Neural cell (in vitro differentiated cells): ENCODE results near the gene BRINP1. TPM values are rescaled to one million over a fixed set of nuclear protein-coding genes. Genes with fewer than 3 reads are reported as not detected.

Experiments
- H2AFZ ChIP-seq: fragments of 200-600, 300-800 bp; sonication (generic), shearing (Covaris generic); 2 replicates; pipeline ENCODE4 v1.6.0; 2014; ENCODE audit warnings: low read depth, mild to moderate bottlenecking, antibody characterized with exemption, low read length, moderate library complexity
- H3F3A ChIP-seq: fragments of 200-600 bp; shearing (Covaris generic); 2 replicates; pipeline ENCODE4 v1.6.1; 2016; ENCODE audit warnings: mild to moderate bottlenecking, moderate library complexity, mixed read lengths, antibody characterized with exemption, low read length; ENCODE audit not compliant: insufficient read depth, poor library complexity, severe bottlenecking
- H3K27ac ChIP-seq: fragments of 200-600, 300-800 bp; sonication (generic), shearing (Covaris generic); 2 replicates; pipeline ENCODE4 v1.5.1; 2014; ENCODE audit warnings: mild to moderate bottlenecking, low read length, moderate library complexity
- H3K27me3 ChIP-seq: fragments of 300-800, 200-600 bp; sonication (generic), shearing (Covaris generic); 2 replicates; pipeline ENCODE4 v1.6.0; 2014; ENCODE audit warnings: mild to moderate bottlenecking, low read depth, low read length, moderate library complexity; ENCODE audit not compliant: insufficient read depth
- H3K36me3 ChIP-seq: fragments of 300-800, 200-600 bp; sonication (generic), shearing (Covaris generic); 2 replicates; pipeline ENCODE4 v1.5.1; 2014; ENCODE audit warnings: mild to moderate bottlenecking, antibody characterized with exemption, low read length, moderate library complexity; ENCODE audit not compliant: insufficient read depth
- H3K4me2 ChIP-seq: fragments of 300-800, 200-600 bp; sonication (generic), shearing (Covaris generic); 2 replicates; pipeline ENCODE4 v1.6.0; 2014; ENCODE audit warnings: mild to moderate bottlenecking, low read length
- H3K4me3 ChIP-seq: fragments of 300-800, 200-600 bp; sonication (generic), shearing (Covaris generic); 2 replicates; pipeline ENCODE4 v1.5.1; 2014; ENCODE audit warnings: mild to moderate bottlenecking, low read length, moderate library complexity
- H3K79me2 ChIP-seq: fragments of 200-600 bp; shearing (Covaris generic); replicated peaks from 2 replicates; pipeline ENCODE4 v1.6.0; 2014; ENCODE audit warnings: mild to moderate bottlenecking, low read length, moderate library complexity; ENCODE audit not compliant: insufficient read depth
- H3K9ac ChIP-seq: fragments of 300-800, 200-600 bp; sonication (generic), shearing (Covaris generic); 2 replicates; pipeline ENCODE4 v1.6.1; 2016; ENCODE audit warnings: mild to moderate bottlenecking, low read length, mixed read lengths
- H3K9me2 ChIP-seq: fragments of 200-600 bp; shearing (Covaris generic); 2 replicates; pipeline ENCODE4 v1.6.1; 2016; ENCODE audit warnings: mild to moderate bottlenecking, low read length, mixed read lengths; ENCODE audit not compliant: insufficient read depth
- H3K9me3 ChIP-seq: fragments of 200-600, 300-800 bp; sonication (generic), shearing (Covaris generic); 2 replicates; pipeline ENCODE4 v1.6.1; 2016; ENCODE audit warnings: mild to moderate bottlenecking, mixed run types, low read length, moderate library complexity, mixed read lengths
- H4K20me1 ChIP-seq: fragments of 200-600 bp; shearing (Covaris generic); 2 replicates; pipeline ENCODE4 v1.6.1; 2016; ENCODE audit warnings: mild to moderate bottlenecking, mixed run types; ENCODE audit not compliant: insufficient read depth
- EP300 ChIP-seq: fragments of 450-650 bp; conservative IDR thresholded peaks from 2 replicates; pipeline ENCODE4 v1.6.1; 2014; ENCODE audit warnings: antibody characterized with exemption, mild to moderate bottlenecking, moderate library complexity; ENCODE audit not compliant: poor library complexity, severe bottlenecking
- EZH2 ChIP-seq: fragments of 200-600, 300-800 bp; shearing (Covaris generic), sonication (generic); IDR thresholded peaks from 2 replicates; pipeline ENCODE4 v1.6.1; 2014; ENCODE audit warnings: antibody characterized with exemption, low read length, borderline replicate concordance, mild to moderate bottlenecking; ENCODE audit not compliant: insufficient read depth, poor library complexity, severe bottlenecking
- MXI1 ChIP-seq: fragments of 450-650 bp; conservative IDR thresholded peaks from 2 replicates; pipeline ENCODE4 v1.6.1; 2014; ENCODE audit warnings: antibody characterized with exemption, mild to moderate bottlenecking; ENCODE audit not compliant: poor library complexity, severe bottlenecking
- POLR2AphosphoS5 ChIP-seq: IDR thresholded peaks from 2 replicates; pipeline ENCODE4 v1.6.1; 2012
- RAD21 ChIP-seq: fragments of 450-650 bp; conservative IDR thresholded peaks from 2 replicates; pipeline ENCODE4 v1.6.1; 2014; ENCODE audit warnings: antibody characterized with exemption, mild to moderate bottlenecking, moderate library complexity
- SMC3 ChIP-seq: fragments of 450-650 bp; conservative IDR thresholded peaks from 2 replicates; pipeline ENCODE4 v1.6.1; 2014; ENCODE audit warnings: antibody characterized with exemption, mild to moderate bottlenecking, moderate library complexity; ENCODE audit not compliant: poor library complexity
- TAF1 ChIP-seq: IDR thresholded peaks from 2 replicates; pipeline ENCODE4 v1.6.1; 2012; ENCODE audit warnings: low read depth
- polyA plus RNA-seq: library from polyadenylated mRNA; depleted of rRNA; stranded (reverse); fragments of >200 nt; gene quantifications from 2 replicates; pipeline ENCODE4 v1.2.3, GENCODE V29; 2014
- TF ChIP-seq, protein P1 (sequence below): fragments of 450-650 bp; IDR thresholded peaks from 2 replicates; pipeline ENCODE4 v1.5.1; 2014; ENCODE audit warnings: antibody characterized with exemption, mild to moderate bottlenecking, moderate library complexity; ENCODE audit not compliant: poor library complexity, severe bottlenecking
- TF ChIP-seq, protein P2 (sequence below): IDR thresholded peaks from 2 replicates; pipeline ENCODE4 v1.6.1; 2012; ENCODE audit warnings: borderline replicate concordance

Gene BRINP1
- polyA plus RNA-seq, 1 donor from 2014 or later, result 15.6 TPM

DNA sequence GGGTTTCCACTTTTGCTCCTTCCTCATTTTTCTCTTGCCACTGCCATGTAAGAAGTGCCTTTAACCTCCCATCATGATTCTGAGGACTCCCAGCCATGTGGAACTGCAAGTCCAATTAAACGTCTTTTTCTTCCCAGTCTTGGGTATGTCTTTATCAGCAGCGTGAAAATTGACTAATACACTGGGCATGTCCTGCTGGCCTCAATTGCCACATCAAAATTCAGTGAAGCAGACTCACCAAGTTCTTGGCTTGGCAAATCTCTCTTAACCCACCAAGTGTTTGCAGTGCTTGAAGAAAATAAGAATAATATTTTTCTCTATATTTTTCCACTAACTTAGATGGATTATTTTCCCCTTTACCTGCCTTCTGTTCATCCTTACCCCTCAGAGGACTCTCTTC, 212.0 kb downstream of the BRINP1 start:
- no peak for TF ChIP-seq MXI1
- TF ChIP-seq, protein P1, sequence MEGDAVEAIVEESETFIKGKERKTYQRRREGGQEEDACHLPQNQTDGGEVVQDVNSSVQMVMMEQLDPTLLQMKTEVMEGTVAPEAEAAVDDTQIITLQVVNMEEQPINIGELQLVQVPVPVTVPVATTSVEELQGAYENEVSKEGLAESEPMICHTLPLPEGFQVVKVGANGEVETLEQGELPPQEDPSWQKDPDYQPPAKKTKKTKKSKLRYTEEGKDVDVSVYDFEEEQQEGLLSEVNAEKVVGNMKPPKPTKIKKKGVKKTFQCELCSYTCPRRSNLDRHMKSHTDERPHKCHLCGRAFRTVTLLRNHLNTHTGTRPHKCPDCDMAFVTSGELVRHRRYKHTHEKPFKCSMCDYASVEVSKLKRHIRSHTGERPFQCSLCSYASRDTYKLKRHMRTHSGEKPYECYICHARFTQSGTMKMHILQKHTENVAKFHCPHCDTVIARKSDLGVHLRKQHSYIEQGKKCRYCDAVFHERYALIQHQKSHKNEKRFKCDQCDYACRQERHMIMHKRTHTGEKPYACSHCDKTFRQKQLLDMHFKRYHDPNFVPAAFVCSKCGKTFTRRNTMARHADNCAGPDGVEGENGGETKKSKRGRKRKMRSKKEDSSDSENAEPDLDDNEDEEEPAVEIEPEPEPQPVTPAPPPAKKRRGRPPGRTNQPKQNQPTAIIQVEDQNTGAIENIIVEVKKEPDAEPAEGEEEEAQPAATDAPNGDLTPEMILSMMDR, result no peak
- TF ChIP-seq EP300, result no peak
- TF ChIP-seq, protein P2, sequence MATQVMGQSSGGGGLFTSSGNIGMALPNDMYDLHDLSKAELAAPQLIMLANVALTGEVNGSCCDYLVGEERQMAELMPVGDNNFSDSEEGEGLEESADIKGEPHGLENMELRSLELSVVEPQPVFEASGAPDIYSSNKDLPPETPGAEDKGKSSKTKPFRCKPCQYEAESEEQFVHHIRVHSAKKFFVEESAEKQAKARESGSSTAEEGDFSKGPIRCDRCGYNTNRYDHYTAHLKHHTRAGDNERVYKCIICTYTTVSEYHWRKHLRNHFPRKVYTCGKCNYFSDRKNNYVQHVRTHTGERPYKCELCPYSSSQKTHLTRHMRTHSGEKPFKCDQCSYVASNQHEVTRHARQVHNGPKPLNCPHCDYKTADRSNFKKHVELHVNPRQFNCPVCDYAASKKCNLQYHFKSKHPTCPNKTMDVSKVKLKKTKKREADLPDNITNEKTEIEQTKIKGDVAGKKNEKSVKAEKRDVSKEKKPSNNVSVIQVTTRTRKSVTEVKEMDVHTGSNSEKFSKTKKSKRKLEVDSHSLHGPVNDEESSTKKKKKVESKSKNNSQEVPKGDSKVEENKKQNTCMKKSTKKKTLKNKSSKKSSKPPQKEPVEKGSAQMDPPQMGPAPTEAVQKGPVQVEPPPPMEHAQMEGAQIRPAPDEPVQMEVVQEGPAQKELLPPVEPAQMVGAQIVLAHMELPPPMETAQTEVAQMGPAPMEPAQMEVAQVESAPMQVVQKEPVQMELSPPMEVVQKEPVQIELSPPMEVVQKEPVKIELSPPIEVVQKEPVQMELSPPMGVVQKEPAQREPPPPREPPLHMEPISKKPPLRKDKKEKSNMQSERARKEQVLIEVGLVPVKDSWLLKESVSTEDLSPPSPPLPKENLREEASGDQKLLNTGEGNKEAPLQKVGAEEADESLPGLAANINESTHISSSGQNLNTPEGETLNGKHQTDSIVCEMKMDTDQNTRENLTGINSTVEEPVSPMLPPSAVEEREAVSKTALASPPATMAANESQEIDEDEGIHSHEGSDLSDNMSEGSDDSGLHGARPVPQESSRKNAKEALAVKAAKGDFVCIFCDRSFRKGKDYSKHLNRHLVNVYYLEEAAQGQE, result no peak
- no peak for TF ChIP-seq POLR2AphosphoS5
- TF ChIP-seq EZH2, result no peak
- no peak for TF ChIP-seq SMC3
- no peak for TF ChIP-seq RAD21
- no peak for TF ChIP-seq TAF1
- Histone ChIP-seq H3K79me2 (no peaks in the 10 kb centered on the region), H4K20me1 (no peaks in the 10 kb centered on the region), H3K4me3 (no peak overlapping the region), H3K4me2 (no peak overlapping the region), H3K27ac (no peak overlapping the region), H3K9me2 (no peaks in the 10 kb centered on the region), H3F3A (no peaks in the 10 kb centered on the region), H3K27me3 (no peaks in the 10 kb centered on the region), H2AFZ (no peak overlapping the region), H3K36me3 (no peaks in the 10 kb centered on the region), H3K9ac (no peak overlapping the region), H3K9me3 (no peaks in the 10 kb centered on the region)

DNA sequence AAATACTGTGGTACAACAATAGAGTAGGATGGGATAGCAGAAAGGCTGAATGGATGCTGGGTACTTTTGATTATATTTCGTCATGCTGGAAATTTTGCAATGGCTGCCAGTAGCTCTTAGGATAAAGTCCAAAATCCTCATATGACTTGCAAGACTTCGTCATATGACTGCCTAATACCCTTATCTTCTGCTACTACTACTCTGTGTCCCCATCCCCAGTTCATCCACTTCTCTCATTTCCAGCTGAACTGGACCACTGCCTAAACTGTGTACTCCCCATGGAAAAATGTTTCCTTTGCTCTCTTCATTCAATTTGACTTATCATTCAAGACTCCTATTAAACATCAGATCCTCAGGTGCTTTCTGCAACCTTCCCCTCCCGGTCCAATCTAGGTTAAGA, 212.9 kb downstream of the BRINP1 start:
- H3K9me3 ChIP-seq, result no peaks in the 10 kb centered on the region
- no peaks in the 10 kb centered on the region for H3K9me2 ChIP-seq
- H3K9ac ChIP-seq, result no peak overlapping the region
- no peak overlapping the region for H2AFZ ChIP-seq
- no peaks in the 10 kb centered on the region for H4K20me1 ChIP-seq
- H3K79me2 ChIP-seq, result no peaks in the 10 kb centered on the region
- H3K4me2 ChIP-seq, result no peak overlapping the region
- H3K27ac ChIP-seq, result no peak overlapping the region
- TF ChIP-seq EP300 (no peak), TAF1 (no peak), MXI1 (no peak), SMC3 (no peak), RAD21 (no peak), EZH2 (no peak), POLR2AphosphoS5 (no peak)
- TF ChIP-seq, protein P1, result no peak
- TF ChIP-seq, protein P2, result no peak
- no peaks in the 10 kb centered on the region for H3K27me3 ChIP-seq
- H3K36me3 ChIP-seq, result no peaks in the 10 kb centered on the region
- H3K4me3 ChIP-seq, result no peak overlapping the region
- H3F3A ChIP-seq, result no peaks in the 10 kb centered on the region
